SK-N-SH (cell line): Measurements from ENCODE around the gene PRKN. TPM values are rescaled to one million over a fixed set of nuclear protein-coding genes. Genes with fewer than 3 reads are reported as not detected.

Experiments used
- CTCF ChIA-PET: fragments of 300-600, 350-600 bp; formaldehyde crosslinking; extraction: SDS; loops from one replicate; lab custom pipeline; 2021; lab: Yijun Ruan, JAX
- POLR2A ChIA-PET: fragments of 350-600 bp; sonication (Branson Sonifier 250); formaldehyde crosslinking; extraction: SDS; loops from one replicate; lab custom pipeline; 2020; ENCODE audit warnings: antibody characterized with exemption, inconsistent platforms; lab: Yijun Ruan, JAX
- DNase-seq: peaks from one replicate; pipeline ENCODE4 v3.0.0; 2012
- H2AFZ ChIP-seq: fragments of 200-600 bp; sonication (generic); 2 replicates; pipeline ENCODE4 v1.8.1; 2016; ENCODE audit warnings: antibody characterized with exemption, mild to moderate bottlenecking, low read depth
- H3F3A ChIP-seq: fragments of 200-600 bp; sonication (generic); replicated peaks from 2 replicates; pipeline ENCODE3; 2016; ENCODE audit warnings: antibody characterized with exemption, mild to moderate bottlenecking; ENCODE audit not compliant: insufficient read depth
- H3K27ac ChIP-seq, 2 experiments: fragments of 200-500 bp in 1 of 2; fragments of 200-600 bp in 1 of 2; sonication (Bioruptor generic) in 1 of 2; sonication (generic), shearing (Covaris generic) in 1 of 2; 2 replicates each; pipeline versions ENCODE4 v1.5.1 to v1.6.1; 2014 to 2016; ENCODE audit warnings: low read depth in 2 of 2, inconsistent platforms in 1 of 2, low read length in 1 of 2, mild to moderate bottlenecking in 1 of 2, mixed read lengths in 1 of 2
- H3K27me3 ChIP-seq: fragments of 200-600 bp; sonication (generic), shearing (Covaris generic); 2 replicates; pipeline ENCODE4 v1.6.1; 2016; ENCODE audit warnings: mixed run types; ENCODE audit not compliant: insufficient read depth
- H3K36me3 ChIP-seq, 2 experiments: fragments of 200-500 bp in 1 of 2; fragments of 200-600 bp in 1 of 2; sonication (Bioruptor generic) in 1 of 2; sonication (generic) in 1 of 2; replicated peaks in 1 of 2; 2 replicates each; pipeline versions ENCODE3 to v1.5.1; 2014 to 2016; ENCODE audit warnings: low read length in 1 of 2, mild to moderate bottlenecking in 1 of 2; ENCODE audit not compliant: insufficient read depth in 2 of 2, control insufficient read depth in 1 of 2
- H3K4me1 ChIP-seq, 2 experiments: fragments of 200-500 bp in 1 of 2; fragments of 200-600 bp in 1 of 2; sonication (Bioruptor generic) in 1 of 2; sonication (generic), shearing (Covaris generic) in 1 of 2; 2 replicates each; pipeline versions ENCODE4 v1.5.1 to v1.6.1; 2014 to 2016; ENCODE audit warnings: low read depth in 1 of 2, low read length in 1 of 2, mixed run types in 1 of 2; ENCODE audit not compliant: insufficient read depth in 2 of 2, control insufficient read depth in 1 of 2
- H3K4me2 ChIP-seq: fragments of 200-600 bp; sonication (generic), shearing (Covaris generic); 2 replicates; pipeline ENCODE4 v1.6.1; 2017; ENCODE audit warnings: mixed run types
- H3K4me3 ChIP-seq, 2 experiments: fragments of 200-500 bp in 1 of 2; fragments of 200-600 bp in 1 of 2; sonication (Bioruptor generic) in 1 of 2; sonication (generic), shearing (Covaris generic) in 1 of 2; 2 replicates each; pipeline versions ENCODE4 v1.5.1 to v1.8.1; 2014 to 2016; ENCODE audit warnings: low read depth in 2 of 2, inconsistent platforms in 1 of 2, low read length in 1 of 2, mild to moderate bottlenecking in 1 of 2, mixed read lengths in 1 of 2, moderate library complexity in 1 of 2
- H3K79me2 ChIP-seq: fragments of 200-600 bp; sonication (generic); 2 replicates; pipeline ENCODE4 v1.8.1; 2017; ENCODE audit warnings: mild to moderate bottlenecking; ENCODE audit not compliant: insufficient read depth
- H3K9ac ChIP-seq: fragments of 200-600 bp; sonication (generic); 2 replicates; pipeline ENCODE4 v1.6.1; 2017; ENCODE audit warnings: mixed run types
- H3K9me2 ChIP-seq: fragments of 200-600 bp; sonication (generic); 2 replicates; pipeline ENCODE4 v1.6.1; 2017; ENCODE audit warnings: mixed run types
- H3K9me3 ChIP-seq: fragments of 200-600 bp; sonication (generic); 2 replicates; pipeline ENCODE4 v1.6.1; 2017; ENCODE audit warnings: mixed run types, mild to moderate bottlenecking, moderate library complexity
- H4K20me1 ChIP-seq: fragments of 200-600 bp; sonication (generic); 2 replicates; pipeline ENCODE4 v1.6.1; 2017; ENCODE audit warnings: mild to moderate bottlenecking, mixed run types; ENCODE audit not compliant: insufficient read depth
- CHD2 ChIP-seq: fragments of 150-350 bp; IDR thresholded peaks from 2 replicates; pipeline ENCODE4 v1.6.1; 2018; ENCODE audit warnings: low read length; ENCODE audit not compliant: partially characterized antibody
- ELF1 ChIP-seq: IDR thresholded peaks from 2 replicates; pipeline ENCODE4 v1.4.0; 2012
- EP300 ChIP-seq, 2 experiments: IDR thresholded peaks; 2 replicates each; pipeline versions ENCODE4 v1.4.0 to v1.6.1; 2012; ENCODE audit warnings: borderline replicate concordance in 1 of 2, low read depth in 1 of 2, low read length in 1 of 2
- EZH2phosphoT487 ChIP-seq: fragments of 200-600 bp; sonication (generic); IDR thresholded peaks from 2 replicates; pipeline ENCODE4 v1.6.1; 2017; ENCODE audit warnings: low read depth, mixed run types, mild to moderate bottlenecking, antibody characterized with exemption, moderate library complexity, borderline replicate concordance
- FOSL2 ChIP-seq: IDR thresholded peaks from 2 replicates; pipeline ENCODE4 v1.4.0; 2012; ENCODE audit warnings: low read depth, mild to moderate bottlenecking, moderate library complexity, borderline replicate concordance
- GABPA ChIP-seq: IDR thresholded peaks from 2 replicates; pipeline ENCODE4 v1.4.0; 2012; ENCODE audit warnings: low read depth, mild to moderate bottlenecking
- GATA2 ChIP-seq: sonication (generic); formaldehyde crosslinking; IDR thresholded peaks from 2 replicates; pipeline ENCODE4 v1.5.0; 2020; ENCODE audit warnings: mild to moderate bottlenecking, missing genetic modification reagents
- MEF2A ChIP-seq: IDR thresholded peaks from 2 replicates; pipeline ENCODE4 v1.4.0; 2012; ENCODE audit warnings: low read depth, borderline replicate concordance
- MXI1 ChIP-seq: IDR thresholded peaks from 2 replicates; pipeline ENCODE4 v1.6.1; 2012; ENCODE audit warnings: mild to moderate bottlenecking, low read depth, low read length, improper control_type of control experiment
- NFIC ChIP-seq: IDR thresholded peaks from 2 replicates; pipeline ENCODE4 v1.4.0; 2012; ENCODE audit warnings: borderline replicate concordance
- POLR2AphosphoS5 ChIP-seq: IDR thresholded peaks from 2 replicates; pipeline ENCODE4 v1.6.1; 2012; ENCODE audit warnings: low read depth, low read length
- RFX5 ChIP-seq: IDR thresholded peaks from 2 replicates; pipeline ENCODE4 v1.6.1; 2012; ENCODE audit warnings: mild to moderate bottlenecking, improper control_type of control experiment, low read length
- RXRA ChIP-seq: IDR thresholded peaks from 2 replicates; pipeline ENCODE4 v1.4.0; 2012; ENCODE audit warnings: low read depth, mild to moderate bottlenecking, borderline replicate concordance
- SIN3A ChIP-seq: IDR thresholded peaks from 2 replicates; pipeline ENCODE4 v1.6.1; 2012; ENCODE audit warnings: low read depth, mild to moderate bottlenecking, low read length, moderate library complexity, borderline replicate concordance
- USF2 ChIP-seq: fragments of 150-350 bp; IDR thresholded peaks from 2 replicates; pipeline ENCODE4 v1.6.1; 2017; ENCODE audit warnings: antibody characterized with exemption, low read length, low read depth, borderline replicate concordance
- WGBS: methylation state at CpG from one replicate; pipeline ENCODE4 v1.1.6; 2017; ENCODE audit warnings: low lambda C conversion rate; 5-methylcytosine and 5-hydroxymethylcytosine counted together
- polyA plus RNA-seq, 3 experiments: library from polyadenylated mRNA; depleted of rRNA; stranded (reverse); fragments of >200 nt; gene quantifications; 2 replicates each; pipeline ENCODE4 v1.2.3, GENCODE V29; 2012
- TF ChIP-seq, protein P1 (sequence below): IDR thresholded peaks from 2 replicates; pipeline ENCODE4 v1.6.1; 2012; ENCODE audit warnings: mild to moderate bottlenecking, low read depth, low read length, moderate library complexity

The PRKN gene
- polyA plus RNA-seq, 1 of the 3 experiments (the other 2 are of a cell fraction), result 0.76 TPM

- no peak overlapping the region for H3K27ac ChIP-seq
- no peak overlapping the region for H3K9ac ChIP-seq
- no peaks in the 10 kb centered on the region for H3K36me3 ChIP-seq
- no peaks in the 10 kb centered on the region for H3F3A ChIP-seq
- no peak overlapping the region for H2AFZ ChIP-seq
- 82% methylated on average over 5 of the region's 5 CpGs for WGBS
- ChIA-PET CTCF (interaction anchor here (0.5 to 4.1 kb wide), 19 partner anchors 9 to 661 kb away, joined by 3 to 52 read pairs (median 4); no protein-coding TSS in a partner anchor), POLR2A (no interaction called here)
- H3K9me3 ChIP-seq, result no peaks in the 10 kb centered on the region
- no peaks in the 10 kb centered on the region for H3K9me2 ChIP-seq
- H3K4me1 ChIP-seq, result peaks cover 0 to 14% of the 10 kb centered on the region in 2 experiments; a peak in 1 of 4 replicates
- DNase-seq, result no peak
- no peak overlapping the region; the same call in 1 of the 2 replicates for H3K4me2 ChIP-seq
- H4K20me1 ChIP-seq, result no peaks in the 10 kb centered on the region
- TF ChIP-seq EZH2phosphoT487 (no peak), RFX5 (no peak), FOSL2 (no peak), CHD2 (no peak), SIN3A (no peak), ELF1 (no peak), MXI1 (no peak), GABPA (no peak), RXRA (no peak), USF2 (no peak), POLR2AphosphoS5 (no peak), GATA2 (CRISPR knock-in tag) (no peak), MEF2A (no peak), EP300 (IDR thresholded peaks at IDR 0.05; ENCODE audit: borderline replicate concordance in 1 of 2, low read depth in 1 of 2, low read length in 1 of 2) (no peak), NFIC (no peak)
- TF ChIP-seq, protein P1, sequence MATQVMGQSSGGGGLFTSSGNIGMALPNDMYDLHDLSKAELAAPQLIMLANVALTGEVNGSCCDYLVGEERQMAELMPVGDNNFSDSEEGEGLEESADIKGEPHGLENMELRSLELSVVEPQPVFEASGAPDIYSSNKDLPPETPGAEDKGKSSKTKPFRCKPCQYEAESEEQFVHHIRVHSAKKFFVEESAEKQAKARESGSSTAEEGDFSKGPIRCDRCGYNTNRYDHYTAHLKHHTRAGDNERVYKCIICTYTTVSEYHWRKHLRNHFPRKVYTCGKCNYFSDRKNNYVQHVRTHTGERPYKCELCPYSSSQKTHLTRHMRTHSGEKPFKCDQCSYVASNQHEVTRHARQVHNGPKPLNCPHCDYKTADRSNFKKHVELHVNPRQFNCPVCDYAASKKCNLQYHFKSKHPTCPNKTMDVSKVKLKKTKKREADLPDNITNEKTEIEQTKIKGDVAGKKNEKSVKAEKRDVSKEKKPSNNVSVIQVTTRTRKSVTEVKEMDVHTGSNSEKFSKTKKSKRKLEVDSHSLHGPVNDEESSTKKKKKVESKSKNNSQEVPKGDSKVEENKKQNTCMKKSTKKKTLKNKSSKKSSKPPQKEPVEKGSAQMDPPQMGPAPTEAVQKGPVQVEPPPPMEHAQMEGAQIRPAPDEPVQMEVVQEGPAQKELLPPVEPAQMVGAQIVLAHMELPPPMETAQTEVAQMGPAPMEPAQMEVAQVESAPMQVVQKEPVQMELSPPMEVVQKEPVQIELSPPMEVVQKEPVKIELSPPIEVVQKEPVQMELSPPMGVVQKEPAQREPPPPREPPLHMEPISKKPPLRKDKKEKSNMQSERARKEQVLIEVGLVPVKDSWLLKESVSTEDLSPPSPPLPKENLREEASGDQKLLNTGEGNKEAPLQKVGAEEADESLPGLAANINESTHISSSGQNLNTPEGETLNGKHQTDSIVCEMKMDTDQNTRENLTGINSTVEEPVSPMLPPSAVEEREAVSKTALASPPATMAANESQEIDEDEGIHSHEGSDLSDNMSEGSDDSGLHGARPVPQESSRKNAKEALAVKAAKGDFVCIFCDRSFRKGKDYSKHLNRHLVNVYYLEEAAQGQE, result no peak
- no peaks in the 10 kb centered on the region for H3K79me2 ChIP-seq
- 0 out of 2 replicates have a peak, but pooled peaks cover 4% of the 10 kb centered on the region for H3K27me3 ChIP-seq
- no peak overlapping the region for H3K4me3 ChIP-seq
These were observed 1333.1 kb downstream of the PRKN start for GRCh38 chr6:161394437-161394836.
